HFFc6 (cell line): ENCODE measurements around the gene CCDC63. TPM values are rescaled to one million over a fixed set of nuclear protein-coding genes. Genes with fewer than 3 reads are reported as not detected.

Source experiments
- DNase-seq: peaks from one replicate; pipeline ENCODE4 v3.0.0-alpha.2; 2018
- H3K27ac Mint-ChIP-seq: 2 replicates; pipeline ENCODE4 v1.8.0; 2020; ENCODE audit warnings: mild to moderate bottlenecking, mixed read lengths
- H3K27me3 Mint-ChIP-seq: 2 replicates; pipeline ENCODE4 v1.8.0; 2021; ENCODE audit warnings: mild to moderate bottlenecking, moderate library complexity, mixed read lengths; ENCODE audit not compliant: insufficient read depth
- H3K36me3 Mint-ChIP-seq: 2 replicates; pipeline ENCODE4 v1.8.0; 2021; ENCODE audit warnings: low read depth, mixed read lengths
- H3K4me1 Mint-ChIP-seq: 2 replicates; pipeline ENCODE4 v1.8.0; 2020; ENCODE audit warnings: low read depth, mixed read lengths
- H3K4me3 Mint-ChIP-seq: 2 replicates; pipeline ENCODE4 v1.8.0; 2020; ENCODE audit warnings: mild to moderate bottlenecking, moderate library complexity, mixed read lengths
- H3K9me3 Mint-ChIP-seq: 2 replicates; pipeline ENCODE4 v1.8.0; 2020; ENCODE audit warnings: mild to moderate bottlenecking, mixed read lengths
- CTCF ChIP-seq: fragments of 200-600 bp; sonication (generic); IDR thresholded peaks from 2 replicates; pipeline ENCODE4 v1.5.0; 2021; ENCODE audit warnings: antibody characterized with exemption, mild to moderate bottlenecking
- total RNA-seq, 6 experiments: library from RNA; stranded (reverse); fragmentation: NEBNext Ultra II Directional; extraction: Animal tissue kit (Norgen Biotek cat#: 25700); gene quantifications; 2 replicates in 1 of 6; 3 replicates in 5 of 6; pipeline ENCODE4 v1.2.3, GENCODE V29; 2021

Gene CCDC63
- total RNA-seq, 6 experiments from 2014 or later = not detected

GRCh38 chr12:110933326-110933974 lies 86.7 kb downstream of the CCDC63 start:
- no peak for DNase-seq
- Mint-ChIP-seq H3K4me1 (peaks cover 7% of the 10 kb centered on the region; the same call in 1 of the 2 replicates), H3K4me3 (no peak overlapping the region), H3K9me3 (no peaks in the 10 kb centered on the region), H3K27ac (no peak overlapping the region), H3K27me3 (peaks cover 9% of the 10 kb centered on the region), H3K36me3 (no peaks in the 10 kb centered on the region)
- no peak for TF ChIP-seq CTCF

GRCh38 chr12:110934093-110934852 lies 87.5 kb downstream of the CCDC63 start:
- Mint-ChIP-seq H3K4me3 (no peak overlapping the region), H3K9me3 (no peaks in the 10 kb centered on the region), H3K4me1 (peaks cover 7% of the 10 kb centered on the region; the same call in 1 of the 2 replicates), H3K36me3 (no peaks in the 10 kb centered on the region), H3K27me3 (peaks cover 9% of the 10 kb centered on the region), H3K27ac (no peak overlapping the region)
- TF ChIP-seq CTCF = no peak
- peak; percentile 12 for DNase-seq

GRCh38 chr12:110935588-110935987 lies 88.8 kb downstream of the CCDC63 start:
- no peak for TF ChIP-seq CTCF

GRCh38 chr12:110936367-110937103 lies 89.7 kb downstream of the CCDC63 start:
- Mint-ChIP-seq H3K27ac (no peak overlapping the region), H3K36me3 (no peaks in the 10 kb centered on the region), H3K4me3 (no peak overlapping the region), H3K4me1 (peaks cover 7% of the 10 kb centered on the region; the same call in 1 of the 2 replicates), H3K27me3 (peaks cover 8% of the 10 kb centered on the region), H3K9me3 (no peaks in the 10 kb centered on the region)
- DNase-seq = no peak
- TF ChIP-seq CTCF = no peak

More at GRCh38 chr12:110935588-110935987, 88.8 kb downstream of the CCDC63 start:
- peaks cover 7% of the 10 kb centered on the region; the same call in 1 of the 2 replicates for H3K4me1 Mint-ChIP-seq
- H3K27ac Mint-ChIP-seq = no peak overlapping the region
- H3K27me3 Mint-ChIP-seq = peaks cover 9% of the 10 kb centered on the region
- DNase-seq = no peak
- no peak overlapping the region for H3K4me3 Mint-ChIP-seq
- H3K36me3 Mint-ChIP-seq = no peaks in the 10 kb centered on the region
- no peaks in the 10 kb centered on the region for H3K9me3 Mint-ChIP-seq

GRCh38 chr12:110937104-110937641 lies 90.4 kb downstream of the CCDC63 start:
- TF ChIP-seq CTCF = peak; percentile 97
- Mint-ChIP-seq H3K9me3 (no peaks in the 10 kb centered on the region), H3K27ac (no peak overlapping the region), H3K36me3 (no peaks in the 10 kb centered on the region), H3K27me3 (peaks cover 6% of the 10 kb centered on the region), H3K4me1 (peaks cover 7% of the 10 kb centered on the region; the same call in 1 of the 2 replicates), H3K4me3 (no peak overlapping the region)
- DNase-seq = no peak
